ENCODE data around the gene SLC38A11.

Gene SLC38A11

DNA sequence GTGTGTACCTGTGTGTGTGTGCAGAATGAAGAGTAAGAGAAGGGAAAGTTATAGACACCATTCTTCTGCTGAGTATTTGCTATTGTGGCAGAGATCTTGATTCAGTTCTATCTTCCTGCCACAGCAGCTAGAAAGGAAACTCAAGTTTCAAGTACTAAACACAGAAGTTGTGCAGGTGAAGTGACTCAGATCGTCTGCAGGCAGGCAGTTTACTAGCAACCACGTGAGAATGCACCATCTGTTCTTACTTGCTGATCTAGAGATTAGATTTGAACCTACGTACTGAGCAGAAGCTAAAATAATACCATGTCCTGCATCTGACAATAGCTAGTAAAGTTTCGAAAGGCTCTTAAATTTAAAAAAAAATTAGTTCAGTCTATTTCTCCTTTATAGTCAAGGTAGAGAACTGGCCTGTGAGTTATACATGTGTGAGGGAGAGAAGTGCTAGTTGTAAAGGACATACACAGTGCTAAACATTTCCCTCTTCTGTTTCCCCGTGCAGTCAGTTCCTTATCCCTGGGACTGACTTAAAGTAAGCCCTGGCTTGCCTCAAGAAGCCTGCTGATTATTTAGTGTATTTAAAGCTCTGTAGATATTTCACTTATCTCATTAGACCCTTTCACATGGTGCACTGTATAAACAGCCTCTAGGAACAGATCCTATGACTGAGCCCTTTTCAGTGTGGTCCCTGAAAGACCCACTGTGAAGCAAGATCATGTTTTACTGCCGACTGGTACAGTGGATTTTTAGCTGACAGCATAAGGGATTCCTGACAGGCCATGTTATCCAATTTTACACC is 45.0 kb downstream of the SLC38A11 start:
- Histone ChIP-seq H3K4me1 (ENCODE audit: control extremely low read depth in 1 of 4, control insufficient read depth in 4 of 4, insufficient read depth in 4 of 4, low read length in 3 of 4) (peaks cover 10 to 56% (median 29%) of the 10 kb centered on the region in 4 experiments), H3K9me3 (ENCODE audit: control extremely low read depth in 1 of 5, control insufficient read depth in 4 of 5, insufficient read depth in 2 of 5, low read depth in 1 of 5, low read length in 4 of 5) (no peaks in the 10 kb centered on the region), H3K4me3 (ENCODE audit: control insufficient read depth in 1 of 7, extremely low read depth in 1 of 7, insufficient read depth in 4 of 7, low read depth in 2 of 7, low read length in 6 of 7) (peak overlapping the region in 2 of 7 experiments; percentile 19 to 21), H3K27me3 (replicated peaks in 2 of 5; ENCODE audit: control insufficient read depth in 4 of 5, insufficient read depth in 5 of 5, low read length in 4 of 5) (no peaks in the 10 kb centered on the region), H3K36me3 (ENCODE audit: control insufficient read depth in 4 of 4, insufficient read depth in 4 of 4, low read length in 3 of 4) (no peaks in the 10 kb centered on the region), H3K27ac (ENCODE audit: insufficient read depth in 1 of 2, low read depth in 1 of 2, low read length in 2 of 2, poor library complexity in 1 of 2, severe bottlenecking in 2 of 2) (peak overlapping the region; percentile 82 to 86)
- ChIA-PET CTCF (interaction anchor here (0.5 to 2.2 kb wide), 12 partner anchors 9 to 583 kb away, joined by 3 to 10 read pairs (median 3); partner anchors contain the start of gene COBLL1), POLR2A (interaction anchor here (0.6 to 0.8 kb wide), 2 partner anchors 20 to 54 kb away, joined by 3 read pairs; no protein-coding TSS in a partner anchor)
- peak; percentile 84 to 99 (median 97) for DNase-seq
- WGBS (ENCODE audit: insufficient coverage), result 0% methylated on average over 3 of the region's 6 CpGs

DNA sequence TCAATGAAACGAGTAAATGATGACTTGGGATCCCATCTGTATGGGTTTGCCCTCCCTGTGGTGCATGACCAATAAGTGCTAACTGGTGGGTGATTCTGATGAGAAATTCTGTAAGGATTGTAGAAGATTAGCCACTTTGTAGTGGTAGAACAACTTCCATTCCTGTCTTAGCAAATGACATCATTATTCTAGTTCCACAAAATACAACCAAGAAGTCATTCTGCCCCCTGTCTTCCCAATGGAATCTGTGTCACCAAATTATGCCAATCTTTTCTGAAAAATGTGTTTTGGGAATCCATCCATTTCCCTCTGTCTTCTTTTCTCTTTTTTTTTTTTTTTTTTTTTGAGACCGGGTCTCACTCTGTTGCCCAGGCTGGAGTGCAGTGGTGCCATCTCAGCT is 48.4 kb downstream of the SLC38A11 start:
- WGBS (ENCODE audit: insufficient coverage), result 80% methylated on average over 1 of the region's 2 CpGs
- H3K36me3 ChIP-seq (ENCODE audit: control insufficient read depth in 4 of 4, insufficient read depth in 4 of 4, low read length in 3 of 4), result no peaks in the 10 kb centered on the region
- DNase-seq, result no peak
- POLR2A ChIA-PET, result no interaction called here
- H3K27ac ChIP-seq (ENCODE audit: insufficient read depth in 1 of 2, low read depth in 1 of 2, low read length in 2 of 2, poor library complexity in 1 of 2, severe bottlenecking in 2 of 2), result no peak overlapping the region
- no peaks in the 10 kb centered on the region for H3K9me3 ChIP-seq (ENCODE audit: control extremely low read depth in 1 of 5, control insufficient read depth in 4 of 5, insufficient read depth in 2 of 5, low read depth in 1 of 5, low read length in 4 of 5)
- CTCF ChIA-PET, result interaction anchor here (1.0 kb wide), 1 partner anchor 16 kb away, joined by 4 read pairs; no protein-coding TSS in a partner anchor
- H3K27me3 ChIP-seq (replicated peaks in 2 of 5; ENCODE audit: control insufficient read depth in 4 of 5, insufficient read depth in 5 of 5, low read length in 4 of 5), result no peaks in the 10 kb centered on the region
- H3K4me3 ChIP-seq (ENCODE audit: control insufficient read depth in 1 of 7, extremely low read depth in 1 of 7, insufficient read depth in 4 of 7, low read depth in 2 of 7, low read length in 6 of 7), result no peak overlapping the region
- peaks cover 17 to 49% (median 34%) of the 10 kb centered on the region in 4 experiments for H3K4me1 ChIP-seq (ENCODE audit: control extremely low read depth in 1 of 4, control insufficient read depth in 4 of 4, insufficient read depth in 4 of 4, low read length in 3 of 4)

DNA sequence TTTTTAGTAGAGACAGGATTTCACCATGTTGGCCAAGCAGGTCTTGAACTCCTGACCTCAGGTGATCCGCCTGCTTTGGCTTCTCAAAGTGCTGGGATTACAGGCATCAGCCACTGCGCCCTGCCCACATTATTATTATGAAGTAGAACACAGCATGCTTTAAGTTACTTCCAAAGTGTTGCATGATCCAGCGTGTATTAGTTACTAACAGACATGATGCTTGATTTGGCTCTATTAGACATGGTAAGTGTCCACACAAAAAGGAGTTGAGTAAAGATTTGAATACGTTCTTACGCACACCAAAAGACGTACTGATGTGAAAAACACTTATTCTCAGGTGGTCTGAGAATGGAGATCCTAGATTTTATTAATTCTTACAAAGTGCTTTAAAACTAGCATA is 50.0 kb downstream of the SLC38A11 start:
- ChIA-PET CTCF (interaction anchor here (0.9 to 4.9 kb wide), 2 partner anchors 8 to 9 kb away, joined by 4 to 25 read pairs; no protein-coding TSS in a partner anchor), POLR2A (no interaction called here)
- Histone ChIP-seq H3K27ac (ENCODE audit: insufficient read depth in 1 of 2, low read depth in 1 of 2, low read length in 2 of 2, poor library complexity in 1 of 2, severe bottlenecking in 2 of 2) (no peak overlapping the region), H3K4me1 (ENCODE audit: control extremely low read depth in 1 of 4, control insufficient read depth in 4 of 4, insufficient read depth in 4 of 4, low read length in 3 of 4) (peaks cover 14 to 35% (median 25%) of the 10 kb centered on the region in 4 experiments), H3K27me3 (replicated peaks in 2 of 5; ENCODE audit: control insufficient read depth in 4 of 5, insufficient read depth in 5 of 5, low read length in 4 of 5) (no peaks in the 10 kb centered on the region), H3K4me3 (ENCODE audit: control insufficient read depth in 1 of 7, extremely low read depth in 1 of 7, insufficient read depth in 4 of 7, low read depth in 2 of 7, low read length in 6 of 7) (no peak overlapping the region), H3K9me3 (ENCODE audit: control extremely low read depth in 1 of 5, control insufficient read depth in 4 of 5, insufficient read depth in 2 of 5, low read depth in 1 of 5, low read length in 4 of 5) (no peaks in the 10 kb centered on the region), H3K36me3 (ENCODE audit: control insufficient read depth in 4 of 4, insufficient read depth in 4 of 4, low read length in 3 of 4) (no peaks in the 10 kb centered on the region)
- DNase-seq, result no peak
- 100% methylated on average over 1 of the region's 6 CpGs for WGBS (ENCODE audit: insufficient coverage)

DNA sequence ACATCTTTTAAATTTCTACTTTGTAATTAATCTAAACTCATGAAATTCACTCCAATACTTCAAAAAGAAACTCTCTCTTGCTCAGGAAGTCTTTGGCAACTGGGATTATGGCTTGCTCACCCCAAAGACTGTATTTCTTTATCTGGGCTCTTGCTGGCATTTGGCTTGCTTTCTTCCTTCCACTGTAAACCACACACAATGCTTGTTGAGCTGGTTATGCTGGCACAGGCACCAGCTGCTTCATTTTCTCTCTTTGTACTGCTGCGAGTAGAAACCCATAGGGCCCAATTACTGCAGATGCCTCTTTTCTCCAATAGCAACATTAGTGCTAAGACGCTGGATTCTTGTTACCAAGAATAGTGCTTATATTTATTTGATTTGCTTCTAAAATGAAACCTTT is 51.4 kb downstream of the SLC38A11 start:
- Histone ChIP-seq H3K36me3 (ENCODE audit: control insufficient read depth in 4 of 4, insufficient read depth in 4 of 4, low read length in 3 of 4) (no peaks in the 10 kb centered on the region), H3K4me3 (ENCODE audit: control insufficient read depth in 1 of 7, extremely low read depth in 1 of 7, insufficient read depth in 4 of 7, low read depth in 2 of 7, low read length in 6 of 7) (peak overlapping the region in 1 of 7 experiments; percentile 36), H3K9me3 (ENCODE audit: control extremely low read depth in 1 of 5, control insufficient read depth in 4 of 5, insufficient read depth in 2 of 5, low read depth in 1 of 5, low read length in 4 of 5) (no peaks in the 10 kb centered on the region), H3K27me3 (replicated peaks in 2 of 5; ENCODE audit: control insufficient read depth in 4 of 5, insufficient read depth in 5 of 5, low read length in 4 of 5) (no peaks in the 10 kb centered on the region), H3K27ac (ENCODE audit: insufficient read depth in 1 of 2, low read depth in 1 of 2, low read length in 2 of 2, poor library complexity in 1 of 2, severe bottlenecking in 2 of 2) (peak overlapping the region in 1 of 2 experiments; percentile 60), H3K4me1 (ENCODE audit: control extremely low read depth in 1 of 4, control insufficient read depth in 4 of 4, insufficient read depth in 4 of 4, low read length in 3 of 4) (peaks cover 8 to 21% (median 16%) of the 10 kb centered on the region in 4 experiments)
- CTCF ChIA-PET, result interaction anchor here (0.7 to 4.9 kb wide), 7 partner anchors 9 to 187 kb away, joined by 3 to 25 read pairs (median 4); partner anchors contain the start of gene COBLL1
- peak in 2 of 3 donors; percentile 61 to 71 for DNase-seq
- POLR2A ChIA-PET, result no interaction called here
- no CpG with 5 or more reads among the region's 2 CpGs for WGBS (ENCODE audit: insufficient coverage)

DNA sequence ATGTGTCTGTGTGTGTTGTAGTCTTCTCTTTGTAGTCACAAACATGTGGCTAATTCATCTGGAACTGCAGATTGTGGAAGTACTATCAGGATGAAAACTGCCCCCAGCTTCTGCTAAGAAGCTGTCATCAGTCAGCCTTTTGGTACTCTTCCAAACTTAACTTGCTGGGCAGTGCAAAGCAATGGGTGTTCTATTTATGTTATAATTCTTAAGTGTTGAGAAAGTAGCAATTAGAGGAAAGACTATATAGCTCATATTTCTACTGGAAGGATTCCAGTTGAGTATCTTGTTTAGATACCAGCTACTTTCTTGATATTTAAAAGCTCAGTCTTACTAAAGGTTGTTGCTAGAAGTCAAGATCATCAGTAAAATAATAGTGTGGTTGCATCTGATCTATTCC is 52.1 kb downstream of the SLC38A11 start:
- Histone ChIP-seq H3K4me3 (ENCODE audit: control insufficient read depth in 1 of 7, extremely low read depth in 1 of 7, insufficient read depth in 4 of 7, low read depth in 2 of 7, low read length in 6 of 7) (no peak overlapping the region), H3K27me3 (replicated peaks in 2 of 5; ENCODE audit: control insufficient read depth in 4 of 5, insufficient read depth in 5 of 5, low read length in 4 of 5) (no peaks in the 10 kb centered on the region), H3K4me1 (ENCODE audit: control extremely low read depth in 1 of 4, control insufficient read depth in 4 of 4, insufficient read depth in 4 of 4, low read length in 3 of 4) (peaks cover 8 to 20% (median 16%) of the 10 kb centered on the region in 4 experiments), H3K9me3 (ENCODE audit: control extremely low read depth in 1 of 5, control insufficient read depth in 4 of 5, insufficient read depth in 2 of 5, low read depth in 1 of 5, low read length in 4 of 5) (no peaks in the 10 kb centered on the region), H3K27ac (ENCODE audit: insufficient read depth in 1 of 2, low read depth in 1 of 2, low read length in 2 of 2, poor library complexity in 1 of 2, severe bottlenecking in 2 of 2) (no peak overlapping the region), H3K36me3 (ENCODE audit: control insufficient read depth in 4 of 4, insufficient read depth in 4 of 4, low read length in 3 of 4) (no peaks in the 10 kb centered on the region)
- POLR2A ChIA-PET, result no interaction called here
- peak in 2 of 3 donors; percentile 69 to 77 for DNase-seq
- CTCF ChIA-PET, result interaction anchor here (1.5 to 4.9 kb wide), 4 partner anchors 10 to 61 kb away, joined by 4 to 25 read pairs (median 13); partner anchors contain the start of gene COBLL1

DNA sequence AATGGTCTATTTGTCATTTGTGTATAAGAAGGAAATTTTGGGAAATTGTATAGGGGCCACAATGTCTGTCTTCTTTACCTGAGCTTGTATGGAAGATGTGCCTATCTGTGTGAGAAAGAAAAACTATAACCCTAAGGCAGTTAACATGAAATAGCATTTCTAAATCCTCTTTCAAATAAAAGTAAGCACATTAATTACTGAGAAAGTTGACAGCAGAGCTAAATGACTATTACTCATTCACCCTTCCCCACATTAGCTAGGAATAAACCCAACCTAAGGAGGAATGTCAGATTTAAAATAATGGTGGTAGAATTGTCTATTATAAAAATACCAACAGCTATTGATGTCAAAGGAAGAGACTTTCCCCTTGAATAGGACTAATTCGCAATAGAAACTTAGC is 56.2 kb downstream of the SLC38A11 start:
- Histone ChIP-seq H3K27me3 (replicated peaks in 2 of 5; ENCODE audit: control insufficient read depth in 4 of 5, insufficient read depth in 5 of 5, low read length in 4 of 5) (no peaks in the 10 kb centered on the region), H3K36me3 (ENCODE audit: control insufficient read depth in 4 of 4, insufficient read depth in 4 of 4, low read length in 3 of 4) (no peaks in the 10 kb centered on the region), H3K27ac (ENCODE audit: insufficient read depth in 1 of 2, low read depth in 1 of 2, low read length in 2 of 2, poor library complexity in 1 of 2, severe bottlenecking in 2 of 2) (no peak overlapping the region), H3K4me3 (ENCODE audit: control insufficient read depth in 1 of 7, extremely low read depth in 1 of 7, insufficient read depth in 4 of 7, low read depth in 2 of 7, low read length in 6 of 7) (no peak overlapping the region), H3K9me3 (ENCODE audit: control extremely low read depth in 1 of 5, control insufficient read depth in 4 of 5, insufficient read depth in 2 of 5, low read depth in 1 of 5, low read length in 4 of 5) (no peaks in the 10 kb centered on the region), H3K4me1 (ENCODE audit: control extremely low read depth in 1 of 4, control insufficient read depth in 4 of 4, insufficient read depth in 4 of 4, low read length in 3 of 4) (peaks cover 15 to 36% (median 29%) of the 10 kb centered on the region in 4 experiments)
- WGBS (ENCODE audit: insufficient coverage), result no CpG with 5 or more reads among the region's 1 CpG
- ChIA-PET POLR2A (no interaction called here), CTCF (interaction anchor here (0.9 to 1.1 kb wide), 3 partner anchors 14 to 49 kb away, joined by 3 to 4 read pairs (median 3); no protein-coding TSS in a partner anchor)
- no peak for DNase-seq

DNA sequence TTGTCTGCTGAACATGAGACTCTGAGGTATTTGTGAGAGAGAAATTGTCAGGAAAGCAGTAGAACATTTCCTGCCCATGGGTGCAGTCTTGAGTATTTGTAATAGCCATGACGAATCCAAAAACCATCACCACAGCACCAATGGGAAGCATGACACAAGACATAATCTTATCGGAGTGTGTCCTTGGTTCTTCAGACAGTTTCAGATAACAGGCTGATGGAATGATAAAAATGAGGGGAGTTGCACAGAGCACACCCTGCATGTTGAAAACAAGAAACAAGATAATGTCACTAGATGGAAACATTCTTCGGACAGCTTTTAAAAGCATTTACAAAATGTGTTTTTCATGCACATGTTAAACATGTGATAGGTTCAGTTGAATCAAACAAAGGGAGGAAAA is 56.9 kb downstream of the SLC38A11 start:
- Histone ChIP-seq H3K27me3 (replicated peaks in 2 of 5; ENCODE audit: control insufficient read depth in 4 of 5, insufficient read depth in 5 of 5, low read length in 4 of 5) (no peaks in the 10 kb centered on the region), H3K4me3 (ENCODE audit: control insufficient read depth in 1 of 7, extremely low read depth in 1 of 7, insufficient read depth in 4 of 7, low read depth in 2 of 7, low read length in 6 of 7) (no peak overlapping the region), H3K36me3 (ENCODE audit: control insufficient read depth in 4 of 4, insufficient read depth in 4 of 4, low read length in 3 of 4) (no peaks in the 10 kb centered on the region), H3K4me1 (ENCODE audit: control extremely low read depth in 1 of 4, control insufficient read depth in 4 of 4, insufficient read depth in 4 of 4, low read length in 3 of 4) (peaks cover 10 to 30% (median 23%) of the 10 kb centered on the region in 4 experiments), H3K27ac (ENCODE audit: insufficient read depth in 1 of 2, low read depth in 1 of 2, low read length in 2 of 2, poor library complexity in 1 of 2, severe bottlenecking in 2 of 2) (no peak overlapping the region), H3K9me3 (ENCODE audit: control extremely low read depth in 1 of 5, control insufficient read depth in 4 of 5, insufficient read depth in 2 of 5, low read depth in 1 of 5, low read length in 4 of 5) (no peaks in the 10 kb centered on the region)
- peak in 1 of 3 donors; percentile 34 for DNase-seq
- no CpG with 5 or more reads among the region's 3 CpGs for WGBS (ENCODE audit: insufficient coverage)
- ChIA-PET CTCF (interaction anchor here (0.9 to 1.0 kb wide), 2 partner anchors 15 to 49 kb away, joined by 3 read pairs; no protein-coding TSS in a partner anchor), POLR2A (no interaction called here)

Data from common myeloid progenitor, CD34-positive (primary cell).